Thoracic aorta (tissue), 2 donors: ENCODE results near the gene CREB3L1. TPM values are rescaled to one million over a fixed set of nuclear protein-coding genes. Genes with fewer than 3 reads are reported as not detected.

ENCODE experiments used
- ATAC-seq: fragments of 150-250 bp; one replicate; pipeline ENCODE4 v1.8.0; 2017; ENCODE audit warnings: low read depth; ENCODE audit not compliant: insufficient number of reproducible peaks, low FRiP score
- DNase-seq: peaks from one replicate; pipeline ENCODE4 v3.0.0-alpha.2; 2020; ENCODE audit warnings: low spot score
- H3K27ac ChIP-seq, 2 donors: fragments of 200-600 bp; sonication (generic); 1 replicate in 1 of 2; 2 replicates in 1 of 2; pipeline ENCODE4 v1.5.1; 2016; ENCODE audit warnings: mild to moderate bottlenecking in 2 of 2, moderate library complexity in 2 of 2
- H3K27me3 ChIP-seq: fragments of 200-600 bp; sonication (generic); replicated peaks from 2 replicates; pipeline ENCODE4 v1.6.0; 2016; ENCODE audit warnings: mild to moderate bottlenecking; ENCODE audit not compliant: insufficient read depth
- H3K36me3 ChIP-seq: fragments of 200-600 bp; sonication (generic); one replicate; pipeline ENCODE4 v1.5.1; 2016
- H3K4me1 ChIP-seq, 2 donors: fragments of 200-600 bp; sonication (generic); 1 replicate in 1 of 2; 2 replicates in 1 of 2; pipeline versions ENCODE4 v1.5.1 to v1.6.0; 2016; ENCODE audit warnings: low read depth in 2 of 2, mild to moderate bottlenecking in 1 of 2; ENCODE audit not compliant: control insufficient read depth in 1 of 2
- H3K4me3 ChIP-seq: fragments of 200-600 bp; sonication (generic); 2 replicates; pipeline ENCODE4 v1.5.1; 2016; ENCODE audit warnings: mild to moderate bottlenecking
- H3K9me3 ChIP-seq: fragments of 200-600 bp; sonication (generic); 2 replicates; pipeline ENCODE4 v1.5.1; 2016
- CTCF ChIP-seq: fragments of 200-600 bp; sonication (generic); IDR thresholded peaks from one replicate; pipeline ENCODE4 v1.5.1; 2019; ENCODE audit warnings: antibody characterized with exemption
- total RNA-seq, 2 donors: library from RNA; depleted of rRNA; stranded (reverse); fragments of >200 nt; gene quantifications; one replicate each; pipeline versions ENCODE4 v1.1.0 to v1.2.3, GENCODE V29; 2016

The CREB3L1 gene
- total RNA-seq, 2 donors from 2014 or later, result 3.0 to 7.6 TPM

GRCh38 chr11:46264976-46265375 lies 12.5 kb upstream of the CREB3L1 start:
- no peak for ATAC-seq
- no peak for DNase-seq
- Histone ChIP-seq H3K4me1 (no peaks in the 10 kb centered on the region), H3K9me3 (no peaks in the 10 kb centered on the region), H3K36me3 (no peaks in the 10 kb centered on the region), H3K27ac (no peak overlapping the region), H3K27me3 (no peaks in the 10 kb centered on the region), H3K4me3 (no peak overlapping the region)
- TF ChIP-seq CTCF, result no peak

DNA sequence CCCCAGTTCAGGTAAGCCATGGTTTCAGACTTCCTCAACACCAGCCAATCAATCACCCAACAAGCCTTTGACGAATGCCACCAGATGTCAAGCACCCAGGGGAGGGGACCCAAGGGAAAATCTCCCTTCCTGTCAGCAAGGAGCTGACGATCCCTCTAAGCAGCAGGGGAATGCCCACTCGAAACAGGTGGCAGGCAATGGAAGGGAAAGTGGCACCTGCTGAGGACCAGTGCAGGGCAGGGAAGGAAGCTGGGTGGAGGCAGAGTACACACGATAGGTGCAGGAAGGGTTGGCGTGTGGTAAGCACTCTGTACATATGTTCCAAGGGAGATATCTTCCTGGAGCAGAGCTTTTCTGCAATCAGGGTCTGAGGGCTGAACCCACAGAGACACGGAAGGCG lies 11.7 kb upstream of the CREB3L1 start:
- Histone ChIP-seq H3K9me3 (no peaks in the 10 kb centered on the region), H3K4me1 (no peaks in the 10 kb centered on the region), H3K36me3 (no peaks in the 10 kb centered on the region), H3K4me3 (no peak overlapping the region), H3K27me3 (no peaks in the 10 kb centered on the region), H3K27ac (no peak overlapping the region)
- ATAC-seq (no peak), DNase-seq (no peak)
- TF ChIP-seq CTCF, result no peak

GRCh38 chr11:46267930-46268329 lies 9.5 kb upstream of the CREB3L1 start:
- no peak for TF ChIP-seq CTCF
- no peak overlapping the region for H3K4me3 ChIP-seq
- ATAC-seq, result no peak

GRCh38 chr11:46270684-46271083 lies 6.8 kb upstream of the CREB3L1 start:
- H3K4me1 ChIP-seq, result peaks cover 7 to 37% of the 10 kb centered on the region in 2 donors
- H3K27me3 ChIP-seq, result no peaks in the 10 kb centered on the region
- no peak overlapping the region for H3K27ac ChIP-seq
- H3K4me3 ChIP-seq, result no peak overlapping the region
- no peak for TF ChIP-seq CTCF
- H3K36me3 ChIP-seq, result no peaks in the 10 kb centered on the region
- H3K9me3 ChIP-seq, result no peaks in the 10 kb centered on the region
- ATAC-seq, result no peak
- DNase-seq, result no peak

More at GRCh38 chr11:46267930-46268329, 9.5 kb upstream of the CREB3L1 start:
- peaks cover 4 to 15% of the 10 kb centered on the region in 2 donors for H3K4me1 ChIP-seq
- no peaks in the 10 kb centered on the region for H3K9me3 ChIP-seq
- no peak for DNase-seq
- no peak overlapping the region for H3K27ac ChIP-seq
- H3K36me3 ChIP-seq, result no peaks in the 10 kb centered on the region
- no peaks in the 10 kb centered on the region for H3K27me3 ChIP-seq

DNA sequence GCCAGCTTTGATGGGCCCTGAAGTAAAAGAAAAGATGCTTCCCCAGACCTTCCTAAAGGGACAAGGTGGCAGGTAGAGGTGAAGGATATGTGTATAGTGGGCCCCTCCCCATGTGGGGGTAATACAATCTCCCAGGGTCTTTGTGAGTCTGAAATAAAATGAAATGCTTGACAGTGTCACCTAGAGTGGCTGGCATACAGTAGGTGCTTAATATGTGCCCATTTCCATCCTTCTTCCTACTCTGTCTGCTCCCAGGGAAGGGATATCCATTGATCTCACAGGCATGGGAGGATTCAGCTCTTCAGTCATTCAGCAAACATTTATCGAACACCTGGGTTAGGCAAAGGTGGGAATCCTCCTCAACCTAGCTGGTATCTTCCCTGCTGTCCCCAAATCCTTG lies 6.1 kb upstream of the CREB3L1 start:
- DNase-seq (no peak), ATAC-seq (no peak)
- peaks cover 7 to 39% of the 10 kb centered on the region in 2 donors for H3K4me1 ChIP-seq
- no peak overlapping the region for H3K4me3 ChIP-seq
- no peak overlapping the region for H3K27ac ChIP-seq
- no peaks in the 10 kb centered on the region for H3K9me3 ChIP-seq
- H3K27me3 ChIP-seq, result no peaks in the 10 kb centered on the region
- TF ChIP-seq CTCF, result no peak
- H3K36me3 ChIP-seq, result no peaks in the 10 kb centered on the region
